Measurements from ENCODE around the gene ATP6V0D1. TPM values are rescaled to one million over a fixed set of nuclear protein-coding genes. Genes with fewer than 3 reads are reported as not detected.

ATP6V0D1 gene
- total and polyA plus RNA-seq, 2 donors (not counting 1 experiment from before 2014, with no cell fraction given): 62.1 to 91.0 TPM

DNA sequence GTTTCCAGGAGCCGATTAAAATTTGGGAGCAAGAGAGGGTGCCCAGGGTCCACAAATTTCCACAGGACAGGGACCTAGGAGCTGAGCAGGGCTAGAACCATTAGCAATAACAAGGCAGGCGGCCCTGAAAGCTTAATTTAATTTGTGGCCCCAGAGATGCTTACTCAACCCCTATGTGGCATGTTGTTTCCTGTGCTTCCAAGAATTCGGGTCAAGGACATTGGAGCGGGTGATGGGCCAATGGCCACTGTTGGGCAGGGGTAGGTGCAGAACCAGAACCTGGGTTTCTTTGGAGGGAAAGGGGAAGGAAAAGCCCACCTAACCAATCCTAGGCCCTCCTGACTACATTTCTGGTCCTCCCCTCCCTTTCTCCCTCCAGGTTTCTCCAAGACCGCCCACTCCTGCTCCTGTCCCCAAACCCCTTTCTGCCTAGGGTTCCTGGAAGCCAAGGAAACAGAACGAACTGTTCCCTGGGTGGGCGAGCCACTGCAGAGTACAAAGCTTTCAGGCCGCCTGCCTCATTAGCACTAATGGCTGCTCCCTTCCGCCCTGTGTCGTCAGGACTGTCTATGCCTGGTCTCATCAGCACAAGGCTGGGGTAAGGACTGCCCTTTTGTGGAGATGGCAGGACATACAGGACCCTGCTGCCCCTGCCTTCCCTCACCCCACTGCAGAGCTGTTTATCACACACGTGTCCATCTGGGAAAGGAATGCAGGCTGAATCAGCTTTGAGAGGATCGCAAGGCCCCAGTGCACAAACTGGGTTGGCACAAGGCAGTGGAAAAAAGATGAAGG lies 3.0 kb upstream of the ATP6V0D1 start:
- Histone ChIP-seq H3K36me3 (replicated peaks in 1 of 2; ENCODE audit: control extremely low read depth in 1 of 2, control insufficient read depth in 1 of 2, extremely low read depth in 1 of 2, insufficient read depth in 2 of 2, low read length in 1 of 2) (peaks cover 0 to 22% of the 10 kb centered on the region in 2 experiments), H3K79me2 (ENCODE audit: control insufficient read depth, insufficient read depth, low read length) (peaks cover 70% of the 10 kb centered on the region), H3K4me3 (ENCODE audit: control extremely low read depth in 1 of 5, extremely low read depth in 1 of 5, insufficient read depth in 1 of 5, low read depth in 2 of 5, low read length in 4 of 5) (no peak overlapping the region), H3K4me1 (ENCODE audit: control insufficient read depth in 2 of 2, insufficient read depth in 2 of 2, low read length in 2 of 2) (peaks cover 54 to 67% of the 10 kb centered on the region in 2 donors), H3K27me3 (replicated peaks in 1 of 4; ENCODE audit: control extremely low read depth in 1 of 4, control insufficient read depth in 3 of 4, insufficient read depth in 4 of 4, low read length in 3 of 4) (no peaks in the 10 kb centered on the region), H4K20me1 (ENCODE audit: control insufficient read depth, insufficient read depth, low read length, poor library complexity, severe bottlenecking) (peaks cover 18% of the 10 kb centered on the region), H3K4me2 (replicated peaks; ENCODE audit: low read depth, low read length, poor library complexity, severe bottlenecking) (peak overlapping the region; percentile 95), H3K9me3 (ENCODE audit: control extremely low read depth in 1 of 3, control insufficient read depth in 2 of 3, insufficient read depth in 1 of 3, low read length in 2 of 3) (peaks cover 0 to 3% (median 0%) of the 10 kb centered on the region in 3 donors), H2AFZ (ENCODE audit: insufficient read depth, low read depth, low read length, poor library complexity, severe bottlenecking) (no peak overlapping the region), H3K9ac (ENCODE audit: low read length) (no peak overlapping the region), H3K27ac (ENCODE audit: low read length in 2 of 2) (peak overlapping the region in 1 of 2 donors; percentile 56)
- intact Hi-C loops (cut with micrococcal nuclease): loop anchor here (10.0 kb wide), 1 partner anchor 321 kb away; the partner anchor contains the start of genes RANBP10 and TSNAXIP1
- H3K27ac Mint-ChIP-seq: peak overlapping the region; percentile 70
- CTCF ChIA-PET: interaction anchor here (1.2 to 23.6 kb wide), 4 partner anchors 10 to 161 kb away, joined by 3 to 817 read pairs (median 66); partner anchors contain the start of gene CARMIL2
- H3K27me3 Mint-ChIP-seq: no peaks in the 10 kb centered on the region
- TF ChIP-seq EZH2 (IDR thresholded peaks at IDR 0.05; ENCODE audit: borderline replicate concordance, insufficient read depth, low read depth, low read length, poor library complexity, severe bottlenecking): no peak
- no peak for TF ChIP-seq CTCF (IDR thresholded peaks at IDR 0.05)
- POLR2A ChIA-PET: interaction anchor here (0.7 kb wide), 1 partner anchor 30 kb away, joined by 3 read pairs; no protein-coding TSS in a partner anchor
- peaks cover 64% of the 10 kb centered on the region for H3K4me1 Mint-ChIP-seq
- no peaks in the 10 kb centered on the region for H3K9me3 Mint-ChIP-seq (ENCODE audit: insufficient read depth)
- DNase-seq (no peak), ATAC-seq (ENCODE audit: low read depth) (no peak)
- 91% methylated on average over 8 of the region's 12 CpGs for WGBS (ENCODE audit: insufficient coverage)
- H3K4me3 Mint-ChIP-seq: peak overlapping the region; percentile 44
